ENCODE data around the gene SMIM34. TPM values are rescaled to one million over a fixed set of nuclear protein-coding genes. Genes with fewer than 3 reads are reported as not detected.
A peak's percentile ranks its signal among the peaks of the same experiment; 100 is the strongest.
"Not testable (repeated sequence)": the region's sequence is repeated elsewhere in the genome, so short reads cannot be mapped to it uniquely, and the experiment has no call there.

The SMIM34 gene, protein sequence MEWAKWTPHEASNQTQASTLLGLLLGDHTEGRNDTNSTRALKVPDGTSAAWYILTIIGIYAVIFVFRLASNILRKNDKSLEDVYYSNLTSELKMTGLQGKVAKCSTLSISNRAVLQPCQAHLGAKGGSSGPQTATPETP
- not detected for total RNA-seq
- 0 reads per million in 2 donors for total RNA-seq

DNA sequence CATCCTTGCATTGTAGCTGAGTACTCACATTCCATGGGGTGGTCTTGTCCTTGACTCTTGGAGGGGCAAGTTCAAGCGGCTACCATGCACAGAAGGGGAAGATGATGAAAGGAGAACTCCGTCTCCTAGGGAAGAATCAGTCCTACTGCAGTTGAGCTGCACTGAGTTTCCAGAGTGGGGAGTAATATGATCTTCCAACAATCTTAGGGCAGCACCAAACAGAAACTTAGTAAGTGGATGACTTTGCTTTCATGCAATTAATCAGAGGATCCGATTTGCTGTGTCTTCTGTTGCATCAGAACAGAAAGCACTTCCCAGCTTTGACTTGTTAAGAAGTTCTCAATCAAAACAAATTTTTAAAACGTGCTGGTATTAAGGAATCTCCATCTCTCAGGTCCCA is at the start of gene SMIM34:
SMIM34 (minus strand) TSS at position 147 of the 400 bp plus-strand sequence; CDS start at position 35, 112 bp downstream.
- DNase-seq; H3K27me3 Mint-ChIP-seq; H3K27ac Mint-ChIP-seq; H3K36me3 Mint-ChIP-seq (ENCODE audit: low read depth); H3K9me3 ChIP-seq (ENCODE audit: control insufficient read depth, low read length, poor library complexity, severe bottlenecking); H3K4me3 Mint-ChIP-seq; H3K4me1 Mint-ChIP-seq; ATAC-seq: not testable (repeated sequence)

DNA sequence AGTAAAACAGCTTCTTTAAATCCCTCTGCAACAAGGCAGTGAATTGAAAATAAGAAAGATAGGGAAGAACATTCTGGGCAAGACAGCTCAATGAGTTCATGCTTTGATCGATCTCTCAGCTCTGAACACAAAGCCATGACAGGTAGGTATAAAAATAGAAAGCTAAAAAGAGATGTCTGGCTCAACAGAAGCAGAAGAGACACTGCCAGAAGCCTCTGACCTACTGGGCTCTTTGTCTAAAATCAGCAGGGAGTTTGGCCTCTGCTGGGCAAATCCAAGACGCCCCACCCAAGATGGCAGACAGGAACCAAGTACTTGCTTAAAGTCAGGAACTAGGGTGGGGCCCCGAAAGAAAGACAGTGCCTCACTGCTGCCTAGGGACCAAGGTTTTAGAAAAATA is 43.6 kb upstream of the SMIM34 start:
- H3K9me3 ChIP-seq (ENCODE audit: control insufficient read depth, low read length, poor library complexity, severe bottlenecking); ATAC-seq; H3K36me3 Mint-ChIP-seq (ENCODE audit: low read depth); H3K4me1 Mint-ChIP-seq; H3K4me3 Mint-ChIP-seq; H3K27me3 Mint-ChIP-seq; H3K27ac Mint-ChIP-seq; DNase-seq: not testable (repeated sequence)

DNA sequence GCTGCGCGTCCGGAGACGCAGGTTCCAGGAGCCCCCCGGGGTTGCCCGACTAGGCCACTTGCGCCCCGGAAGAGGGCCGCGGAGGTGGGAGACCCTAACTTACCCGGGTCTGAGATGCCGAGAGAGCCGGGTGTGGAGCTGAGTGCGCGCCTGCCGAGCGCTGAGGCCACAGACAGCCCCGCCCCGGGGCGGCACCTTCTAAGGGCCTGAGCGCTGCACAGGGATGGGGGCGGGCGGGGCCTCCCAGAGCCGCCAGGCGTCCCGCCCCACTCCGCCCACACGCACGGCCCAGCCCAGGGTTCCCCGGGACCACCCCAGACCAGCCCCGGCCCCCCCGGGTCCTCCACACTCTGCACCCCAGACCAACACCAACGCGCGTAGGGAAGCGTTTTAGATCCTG is 35.7 kb upstream of the SMIM34 start:
- not testable (repeated sequence) for H3K4me1 Mint-ChIP-seq; H3K27me3 Mint-ChIP-seq; H3K27ac Mint-ChIP-seq; DNase-seq; H3K36me3 Mint-ChIP-seq (ENCODE audit: low read depth); ATAC-seq; H3K9me3 ChIP-seq (ENCODE audit: control insufficient read depth, low read length, poor library complexity, severe bottlenecking); H3K4me3 Mint-ChIP-seq

DNA sequence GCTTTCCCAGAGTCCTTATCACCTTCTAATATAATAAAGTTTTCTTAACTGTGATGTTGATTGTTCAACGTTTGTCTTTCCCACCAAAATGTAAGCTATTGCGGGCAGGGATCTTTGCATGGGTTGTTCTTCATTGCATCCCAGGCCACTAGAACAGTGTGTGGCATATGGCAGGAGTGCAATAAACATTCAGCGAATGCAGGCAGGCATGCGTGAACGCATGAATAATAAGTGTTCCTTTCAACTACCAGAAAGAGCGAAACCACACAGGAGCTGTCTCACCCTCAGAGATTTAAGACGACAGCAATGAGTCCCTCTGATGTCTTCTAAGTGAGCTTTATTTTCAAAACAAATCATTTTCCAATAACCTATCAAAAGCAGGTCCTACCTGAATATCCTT is 34.5 kb upstream of the SMIM34 start:
- not testable (repeated sequence) for H3K4me1 Mint-ChIP-seq; H3K9me3 ChIP-seq (ENCODE audit: control insufficient read depth, low read length, poor library complexity, severe bottlenecking); DNase-seq; H3K27me3 Mint-ChIP-seq; H3K36me3 Mint-ChIP-seq (ENCODE audit: low read depth); H3K27ac Mint-ChIP-seq; ATAC-seq; H3K4me3 Mint-ChIP-seq

DNA sequence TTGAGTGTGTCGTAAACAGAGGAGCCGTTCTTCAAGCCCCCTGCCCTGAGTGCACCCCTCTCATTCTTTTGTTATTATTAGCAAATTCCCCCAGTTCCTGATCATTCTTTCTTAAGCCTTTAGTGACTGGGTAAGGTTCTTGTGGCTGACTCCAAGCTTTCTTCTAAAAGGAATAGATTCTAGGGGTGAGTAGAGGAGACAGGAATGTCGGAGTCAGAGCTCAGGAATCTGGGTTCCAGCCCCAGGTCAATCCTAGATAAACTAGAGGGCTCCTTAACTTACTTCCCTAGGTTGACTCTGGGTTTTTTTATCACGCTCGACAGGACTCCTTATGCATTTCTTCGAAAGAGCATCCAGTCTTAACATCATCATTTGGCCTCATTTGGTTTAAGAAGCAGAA is 32.4 kb upstream of the SMIM34 start:
- not testable (repeated sequence) for H3K27me3 Mint-ChIP-seq; H3K4me3 Mint-ChIP-seq; DNase-seq; H3K27ac Mint-ChIP-seq; ATAC-seq; H3K4me1 Mint-ChIP-seq; H3K36me3 Mint-ChIP-seq (ENCODE audit: low read depth); H3K9me3 ChIP-seq (ENCODE audit: control insufficient read depth, low read length, poor library complexity, severe bottlenecking)

DNA sequence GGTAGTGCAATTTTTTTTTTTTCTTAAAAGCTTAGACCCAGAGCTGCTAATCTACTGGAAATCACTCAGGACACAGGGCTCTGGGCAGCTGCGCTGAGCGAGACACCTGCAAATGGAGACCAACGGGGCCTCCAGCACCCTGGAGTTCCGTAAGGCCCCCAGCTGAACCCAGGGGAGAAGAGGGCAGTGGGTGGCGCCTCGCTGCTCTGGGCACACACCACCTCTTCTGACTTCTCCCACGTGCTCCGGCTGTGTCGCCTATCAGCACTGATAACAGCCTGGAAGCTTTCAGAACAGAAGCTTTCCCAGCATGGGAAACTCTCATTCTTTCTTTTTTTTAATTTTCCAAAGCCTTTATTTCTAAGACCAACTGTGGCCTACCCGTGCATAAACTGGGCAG is 31.9 kb upstream of the SMIM34 start:
- ATAC-seq; H3K4me3 Mint-ChIP-seq; H3K27ac Mint-ChIP-seq; H3K4me1 Mint-ChIP-seq; H3K27me3 Mint-ChIP-seq; H3K36me3 Mint-ChIP-seq (ENCODE audit: low read depth); H3K9me3 ChIP-seq (ENCODE audit: control insufficient read depth, low read length, poor library complexity, severe bottlenecking); DNase-seq: not testable (repeated sequence)

DNA sequence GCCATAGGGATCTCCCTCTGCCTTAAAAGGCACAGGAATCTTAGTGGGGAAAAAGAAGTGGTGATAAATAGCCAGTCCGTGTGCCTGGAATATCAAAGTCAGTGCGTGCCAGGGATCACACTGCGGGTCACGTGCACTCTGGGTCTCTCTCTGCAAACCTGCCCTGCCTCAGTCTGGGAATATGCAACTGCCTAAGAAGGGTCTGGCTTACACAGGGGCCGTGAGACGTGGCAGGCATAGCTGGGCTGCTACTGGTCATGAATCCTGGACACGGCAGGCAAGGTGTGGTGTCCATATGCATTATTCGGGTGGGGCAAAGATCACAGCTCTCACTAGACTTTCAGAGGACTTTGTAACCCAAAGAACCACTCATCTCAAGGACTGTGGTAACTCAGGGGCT is 23.3 kb upstream of the SMIM34 start:
- ATAC-seq; H3K4me1 Mint-ChIP-seq; H3K36me3 Mint-ChIP-seq (ENCODE audit: low read depth); H3K27ac Mint-ChIP-seq; H3K27me3 Mint-ChIP-seq; H3K4me3 Mint-ChIP-seq; DNase-seq; H3K9me3 ChIP-seq (ENCODE audit: control insufficient read depth, low read length, poor library complexity, severe bottlenecking): not testable (repeated sequence)

DNA sequence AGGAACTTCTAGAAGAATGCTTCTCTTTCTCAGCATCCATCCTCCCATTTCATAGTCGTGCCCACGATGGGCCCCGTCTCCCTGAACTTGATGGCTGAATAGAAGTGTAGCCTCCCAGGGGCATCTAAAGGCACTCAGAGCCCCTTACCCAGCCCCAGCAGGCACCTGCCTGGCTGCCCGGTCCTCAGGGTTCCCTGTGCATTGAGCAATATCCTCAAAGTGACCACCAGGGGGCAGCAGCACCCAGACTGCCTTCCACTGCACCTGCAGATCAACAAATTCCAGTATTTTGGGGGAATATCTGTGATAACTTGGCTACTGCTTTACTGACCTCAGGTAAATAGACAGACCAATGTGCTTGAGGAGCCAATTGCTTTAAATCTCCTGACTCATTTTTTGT is 19.7 kb upstream of the SMIM34 start:
- not testable (repeated sequence) for H3K27me3 Mint-ChIP-seq; H3K4me3 Mint-ChIP-seq; H3K27ac Mint-ChIP-seq; H3K4me1 Mint-ChIP-seq; H3K9me3 ChIP-seq (ENCODE audit: control insufficient read depth, low read length, poor library complexity, severe bottlenecking); DNase-seq; H3K36me3 Mint-ChIP-seq (ENCODE audit: low read depth)
- peak; percentile 71 for ATAC-seq

DNA sequence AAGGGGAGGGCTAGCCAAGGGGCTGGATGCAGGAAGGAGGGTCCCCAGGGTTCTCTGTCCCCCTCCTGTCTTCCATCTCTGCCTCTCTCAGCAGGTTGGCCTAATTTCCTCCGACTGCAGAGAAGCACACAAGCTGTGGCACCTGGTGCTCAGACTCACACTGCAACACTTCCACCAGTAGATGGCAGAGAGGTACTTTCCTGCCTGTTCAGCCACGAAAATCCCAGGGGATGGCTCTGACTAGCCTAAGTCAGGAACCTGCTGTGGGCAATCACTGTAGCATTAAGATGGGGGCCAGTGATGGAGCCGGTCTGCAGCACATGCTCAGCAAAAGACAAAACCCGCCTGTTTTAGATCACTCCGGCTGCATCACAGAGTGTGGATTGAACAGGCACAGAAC is 6.0 kb upstream of the SMIM34 start:
- not testable (repeated sequence) for H3K27ac Mint-ChIP-seq; H3K4me1 Mint-ChIP-seq; DNase-seq; H3K36me3 Mint-ChIP-seq (ENCODE audit: low read depth); H3K27me3 Mint-ChIP-seq; H3K4me3 Mint-ChIP-seq; H3K9me3 ChIP-seq (ENCODE audit: control insufficient read depth, low read length, poor library complexity, severe bottlenecking); ATAC-seq

DNA sequence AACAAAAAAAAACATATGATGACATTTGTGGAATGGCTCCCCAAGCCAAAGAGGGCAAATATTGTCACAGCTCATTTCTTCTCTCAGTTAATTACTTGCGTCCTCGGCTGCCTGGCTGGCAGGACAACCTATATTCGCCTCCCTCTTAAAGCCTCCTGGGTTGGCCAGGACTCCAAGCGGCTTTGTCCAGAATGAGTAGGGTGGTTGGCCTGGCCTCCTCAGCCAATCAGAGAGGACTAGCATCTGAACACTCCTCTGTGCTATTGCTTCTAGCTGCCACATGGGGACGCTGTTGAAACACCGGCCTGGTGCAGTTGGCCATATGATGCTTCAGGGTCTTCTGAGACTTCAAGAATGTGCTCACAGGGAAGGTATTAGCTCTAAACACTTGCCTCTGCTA is 4.7 kb upstream of the SMIM34 start:
- H3K27ac Mint-ChIP-seq; H3K4me1 Mint-ChIP-seq; H3K36me3 Mint-ChIP-seq (ENCODE audit: low read depth); H3K9me3 ChIP-seq (ENCODE audit: control insufficient read depth, low read length, poor library complexity, severe bottlenecking); ATAC-seq; DNase-seq; H3K4me3 Mint-ChIP-seq; H3K27me3 Mint-ChIP-seq: not testable (repeated sequence)

DNA sequence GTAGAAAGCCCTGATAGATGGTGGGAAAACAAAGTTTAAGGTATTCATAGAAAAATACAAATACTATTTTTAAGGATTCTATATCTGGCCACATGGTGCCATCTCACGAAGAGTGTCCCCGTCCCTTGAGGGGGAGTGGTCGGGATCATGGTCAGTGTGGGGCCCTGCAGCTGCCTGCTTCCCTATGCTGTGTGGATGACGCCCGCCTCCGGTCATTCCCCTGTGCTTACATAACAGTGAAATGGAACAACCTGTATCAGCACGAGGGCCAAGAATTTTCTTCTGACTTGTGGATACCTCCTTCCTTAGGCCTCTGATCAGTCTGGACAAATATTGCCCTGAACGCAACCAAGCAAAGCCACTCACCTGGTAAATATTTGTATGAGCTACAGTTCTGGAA is 3.6 kb upstream of the SMIM34 start:
- H3K4me3 Mint-ChIP-seq; ATAC-seq; DNase-seq; H3K36me3 Mint-ChIP-seq (ENCODE audit: low read depth); H3K9me3 ChIP-seq (ENCODE audit: control insufficient read depth, low read length, poor library complexity, severe bottlenecking); H3K27ac Mint-ChIP-seq; H3K4me1 Mint-ChIP-seq; H3K27me3 Mint-ChIP-seq: not testable (repeated sequence)

DNA sequence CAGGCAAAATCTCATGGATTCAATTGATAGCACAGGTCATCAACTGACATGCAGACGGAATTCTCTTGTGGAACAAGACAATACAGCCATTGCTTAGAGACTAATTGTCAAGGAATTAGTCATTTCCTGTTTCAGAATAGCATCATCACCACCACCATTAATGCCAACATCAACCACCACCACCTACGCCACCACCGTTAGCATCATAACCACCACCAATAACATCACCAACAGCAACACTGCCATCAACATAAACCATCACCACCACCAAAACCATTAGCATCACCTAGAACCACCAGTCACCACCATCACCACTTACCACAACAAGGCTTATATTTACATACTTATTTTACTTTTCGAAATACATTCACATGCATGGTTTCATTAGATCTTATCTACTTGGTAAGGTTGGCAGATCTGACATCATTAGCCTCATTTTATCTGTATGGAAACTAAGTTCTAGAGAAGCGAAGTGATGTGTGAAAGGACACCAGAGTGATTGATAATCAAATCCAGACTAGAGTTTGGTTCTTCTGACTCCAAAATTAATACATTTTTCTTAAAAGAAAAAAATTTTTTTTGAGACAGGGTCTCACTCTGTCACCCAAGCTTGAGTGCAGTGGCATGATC is 6.2 kb downstream of the SMIM34 start:
- not testable (repeated sequence) for DNase-seq; H3K4me3 Mint-ChIP-seq; H3K9me3 ChIP-seq (ENCODE audit: control insufficient read depth, low read length, poor library complexity, severe bottlenecking); H3K4me1 Mint-ChIP-seq; H3K27ac Mint-ChIP-seq; H3K27me3 Mint-ChIP-seq; H3K36me3 Mint-ChIP-seq (ENCODE audit: low read depth)
- peak; percentile 47 for ATAC-seq

DNA sequence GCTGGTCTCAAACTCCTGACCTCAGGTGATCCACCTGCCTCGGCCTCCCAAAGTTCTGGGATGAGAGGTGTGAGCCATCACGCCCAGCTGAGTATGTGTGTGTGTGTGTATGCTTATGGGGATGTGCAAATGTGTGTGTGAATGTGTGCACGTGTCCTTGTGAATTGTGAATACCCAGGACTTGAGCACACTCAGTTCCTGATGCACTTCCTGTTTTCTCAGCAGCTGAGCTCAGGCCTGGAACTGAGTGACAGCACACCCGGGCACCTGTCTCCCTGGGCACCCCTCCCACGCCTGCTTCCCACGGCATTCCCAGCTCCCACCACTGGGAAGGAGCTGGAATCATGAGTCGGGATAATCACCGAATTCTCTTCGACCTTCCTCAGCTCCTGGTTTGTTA is 16.5 kb downstream of the SMIM34 start:
- H3K36me3 Mint-ChIP-seq (ENCODE audit: low read depth); H3K27ac Mint-ChIP-seq; DNase-seq; H3K4me3 Mint-ChIP-seq; H3K4me1 Mint-ChIP-seq; ATAC-seq; H3K27me3 Mint-ChIP-seq; H3K9me3 ChIP-seq (ENCODE audit: control insufficient read depth, low read length, poor library complexity, severe bottlenecking): not testable (repeated sequence)

DNA sequence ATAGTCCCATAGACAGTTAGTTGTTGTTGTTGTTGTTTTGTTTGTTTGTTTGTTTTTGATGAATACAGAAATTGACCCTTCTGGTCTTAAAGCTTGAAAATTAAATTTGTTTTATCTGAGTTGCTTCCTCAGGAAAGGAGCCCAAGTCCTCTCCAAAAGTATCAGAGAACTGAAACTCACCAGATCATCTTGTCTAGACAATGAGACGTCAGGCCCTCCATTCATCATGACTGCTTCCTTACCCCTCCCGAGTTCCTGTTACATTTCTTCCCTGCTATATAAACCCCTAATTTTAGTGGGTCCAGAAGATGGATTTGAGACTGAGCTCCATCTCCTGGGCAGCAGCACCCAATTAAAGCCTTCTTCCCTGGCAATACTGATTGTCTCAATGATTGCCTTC is 17.1 kb downstream of the SMIM34 start:
- not testable (repeated sequence) for H3K9me3 ChIP-seq (ENCODE audit: control insufficient read depth, low read length, poor library complexity, severe bottlenecking); H3K36me3 Mint-ChIP-seq (ENCODE audit: low read depth); H3K27ac Mint-ChIP-seq; H3K4me1 Mint-ChIP-seq; ATAC-seq; H3K27me3 Mint-ChIP-seq; DNase-seq; H3K4me3 Mint-ChIP-seq

Data from T-helper 17 cell (primary cell).